ENCODE results near the gene SEMA3A.

The SEMA3A gene

DNA sequence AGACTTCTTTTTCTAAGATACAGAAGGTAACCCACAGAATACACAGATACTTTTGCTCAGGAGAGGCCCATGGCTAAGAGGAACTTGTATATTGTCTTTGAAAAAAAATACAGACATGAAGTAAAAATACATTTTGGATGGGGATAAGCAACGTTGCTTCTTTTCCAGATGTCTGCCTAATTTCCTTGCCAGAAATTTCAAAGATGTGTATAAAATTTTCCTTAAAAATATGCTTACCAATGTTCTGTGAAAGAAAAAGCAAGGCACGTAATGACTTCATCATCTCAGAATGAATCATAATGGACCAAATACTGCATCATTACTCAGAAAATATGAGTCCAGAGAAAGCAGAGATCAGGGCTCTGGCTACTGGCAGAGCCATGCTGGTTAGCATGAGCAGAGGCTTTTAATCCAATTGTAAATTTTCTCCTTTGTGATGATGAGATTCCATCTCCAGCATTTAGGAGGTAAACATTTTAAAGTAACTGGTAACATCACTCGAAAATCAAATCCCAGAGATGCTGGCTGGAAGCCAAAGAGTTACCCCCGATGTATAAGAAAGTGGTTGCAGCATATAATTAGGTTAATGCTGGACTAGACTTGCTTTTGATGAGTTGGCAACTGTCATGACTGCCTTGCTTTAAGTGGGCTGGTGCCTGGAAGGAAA is 272.5 kb downstream of the SEMA3A start:
- DNase-seq (ENCODE audit: low read depth in 2 of 2), result no peak

GRCh38 chr7:83921271-83921940 is 273.2 kb downstream of the SEMA3A start:
- DNase-seq (ENCODE audit: low read depth in 2 of 2), result no peak

GRCh38 chr7:83918142-83918541 is 276.4 kb downstream of the SEMA3A start:
- DNase-seq (ENCODE audit: low read depth in 2 of 2), result no peak

DNA sequence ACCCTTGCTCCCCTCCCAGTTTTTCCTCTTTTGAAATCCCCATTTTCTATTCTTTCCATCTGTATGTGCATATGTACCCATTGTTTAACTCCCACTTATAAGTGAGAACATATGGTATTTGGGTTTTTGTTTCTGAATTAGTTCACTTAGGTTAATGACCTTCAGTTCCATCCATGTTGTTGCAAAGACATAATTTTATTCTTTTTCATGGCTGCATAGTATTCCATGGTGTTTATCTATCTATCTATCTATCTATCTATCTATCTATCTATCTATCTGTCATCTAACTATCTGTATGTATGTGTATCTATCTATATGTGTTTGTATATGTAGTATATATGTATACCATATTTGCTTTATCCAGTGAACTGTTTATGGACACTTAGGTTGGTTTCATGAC is 281.4 kb downstream of the SEMA3A start:
- no peak for DNase-seq (ENCODE audit: low read depth in 2 of 2)

DNA sequence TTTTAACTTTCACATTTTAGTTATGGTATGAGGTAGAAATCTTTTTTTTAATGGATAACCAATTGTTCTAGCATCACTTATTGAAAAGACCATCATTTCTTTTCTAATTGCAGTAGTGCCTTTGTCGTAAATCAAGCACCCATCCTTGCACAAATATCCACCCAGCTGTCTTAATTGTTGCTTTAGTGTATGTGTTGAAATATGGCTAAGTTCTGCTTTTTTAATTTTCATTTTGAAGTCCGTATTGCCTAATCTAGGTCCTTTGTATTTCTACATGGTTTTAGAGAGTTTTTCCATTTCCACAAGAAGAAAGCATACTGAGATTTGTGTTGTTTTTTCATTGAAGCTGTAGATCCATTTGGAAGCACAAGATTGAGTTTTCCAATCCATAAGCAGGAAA is 286.1 kb downstream of the SEMA3A start:
- DNase-seq (ENCODE audit: low read depth in 2 of 2), result no peak

All from activated CD4-positive, alpha-beta T cell treated with anti-CD3 and anti-CD28 coated beads for 24 hours (primary cell).